HG02885 (cell line): Measurements from ENCODE around the gene ABCC12.
"Not testable (repeated sequence)": the region's sequence is repeated elsewhere in the genome, so short reads cannot be mapped to it uniquely, and the experiment has no call there.

ENCODE experiments used
- ATAC-seq: cut with Tn5 transposase; IDR thresholded peaks from one replicate; pipeline ENCODE4 v1.9.1; 2021; ENCODE audit warnings: mild to moderate bottlenecking; ENCODE audit not compliant: unreplicated experiment, poor library complexity

The ABCC12 gene

DNA sequence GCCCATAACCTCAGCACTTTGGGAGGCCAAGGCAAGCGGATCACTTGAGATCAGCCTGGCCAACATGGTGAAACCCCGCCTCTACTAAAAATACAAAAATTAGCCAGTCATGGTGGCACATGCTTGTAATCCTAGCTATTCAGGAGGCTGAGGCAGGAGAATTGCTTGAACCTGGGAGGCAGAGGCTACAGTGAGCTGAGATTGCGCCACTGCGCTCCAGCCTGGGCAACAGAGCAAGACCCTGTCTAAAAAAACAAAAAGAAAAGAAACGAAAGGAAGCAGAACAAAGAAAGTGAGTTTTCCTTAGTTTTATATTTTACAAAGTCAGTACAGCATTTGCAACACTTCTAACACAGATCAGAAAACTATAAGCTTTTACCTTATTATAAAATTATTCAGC is 10.8 kb upstream of the ABCC12 start:
- not testable (repeated sequence) for ATAC-seq

DNA sequence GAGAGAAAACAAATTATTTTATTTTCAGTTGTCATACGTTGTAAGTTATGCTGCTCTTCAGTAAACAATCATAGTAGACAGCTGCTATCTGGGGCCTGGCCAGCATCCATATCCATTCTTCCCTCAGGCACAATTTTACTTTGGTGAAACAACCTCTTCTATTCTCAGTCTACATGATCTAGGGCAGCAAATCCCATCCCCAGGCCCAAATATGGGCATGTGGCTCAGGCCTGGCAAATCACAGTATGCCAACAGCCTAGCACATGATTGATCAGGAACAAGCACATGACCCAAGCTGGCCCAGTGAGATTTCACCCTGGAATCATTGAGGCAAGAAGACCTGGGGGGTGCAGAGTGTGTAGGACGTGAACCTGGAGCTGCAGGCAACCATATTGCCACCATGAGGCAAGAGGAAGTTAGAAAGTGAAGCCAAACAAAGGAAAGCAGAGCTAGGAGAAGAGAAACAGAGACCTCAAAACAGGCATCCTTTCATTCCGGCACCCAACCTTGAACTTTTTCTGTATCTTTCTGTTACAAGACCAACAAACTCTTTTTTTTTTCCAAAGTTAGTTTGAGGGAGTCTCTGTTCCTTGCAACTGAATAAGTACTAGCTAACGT is 10.3 kb upstream of the ABCC12 start:
- ATAC-seq: no peak

DNA sequence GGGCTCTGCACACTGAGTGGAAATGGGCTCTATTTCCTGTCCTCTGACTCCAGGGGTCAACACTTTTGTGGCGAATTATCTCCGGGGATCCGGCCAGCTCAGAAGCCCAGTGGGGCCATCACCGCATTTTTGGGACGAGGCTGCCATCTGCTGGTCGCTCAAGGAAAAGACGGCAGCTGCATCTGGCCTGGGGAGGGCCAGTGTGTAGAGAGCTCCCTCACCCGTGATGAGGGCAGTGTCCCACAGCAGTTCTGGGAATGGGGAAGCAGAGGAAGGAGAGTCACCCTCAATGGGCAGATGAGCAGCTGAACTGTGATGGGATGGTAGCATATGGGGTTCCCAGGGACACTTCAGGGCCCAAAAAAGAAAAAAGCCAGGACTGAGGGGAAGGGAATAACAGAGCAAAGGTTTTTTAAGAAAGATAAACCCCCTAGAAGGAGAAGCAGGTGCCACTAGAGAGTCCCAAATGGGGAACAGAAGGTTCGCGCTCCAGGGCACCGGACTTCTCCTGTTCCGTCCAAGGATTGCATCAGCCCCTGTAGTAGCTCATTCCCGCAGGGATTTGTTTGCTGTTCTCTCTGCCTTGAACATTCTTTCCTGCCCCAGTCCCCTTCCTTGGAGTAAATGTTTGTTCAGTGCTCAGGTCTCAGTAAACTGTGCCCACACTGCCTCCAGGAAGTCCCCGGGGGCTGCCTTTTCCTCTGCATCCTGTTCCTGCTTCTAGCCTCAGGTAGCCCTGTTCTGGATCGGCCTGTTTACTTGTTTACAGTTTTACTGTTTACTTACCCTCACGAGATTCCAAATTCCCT is 9.3 kb upstream of the ABCC12 start:
- peak; percentile 86 for ATAC-seq

DNA sequence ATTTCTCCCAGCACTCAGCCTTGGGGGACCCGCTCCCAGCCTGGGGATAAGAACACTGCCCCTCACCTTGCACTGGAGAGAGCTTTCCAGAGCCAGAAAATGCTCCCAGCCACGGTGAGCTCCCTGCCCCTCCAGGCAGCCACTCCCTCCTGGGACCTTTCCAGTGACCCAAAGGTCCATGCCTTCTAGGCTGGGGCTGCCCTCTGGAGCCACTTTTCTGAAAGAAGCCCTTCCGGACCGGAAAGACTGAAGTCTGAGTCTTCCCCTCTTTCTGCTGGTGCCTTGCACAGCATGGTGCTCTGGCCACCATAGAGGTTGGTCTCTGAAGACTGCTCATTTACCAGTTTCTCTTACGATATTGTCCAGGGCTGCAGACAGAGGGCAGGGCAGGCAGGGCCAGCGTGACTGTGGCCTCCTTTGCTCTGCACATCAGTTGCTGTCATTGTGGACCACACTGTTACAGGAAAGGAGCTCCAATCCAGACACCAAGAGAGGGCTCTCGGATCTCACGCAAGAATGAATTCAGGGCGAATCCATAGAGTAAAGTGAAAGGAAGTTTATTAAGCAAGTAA is 7.1 kb upstream of the ABCC12 start:
- ATAC-seq: no peak

DNA sequence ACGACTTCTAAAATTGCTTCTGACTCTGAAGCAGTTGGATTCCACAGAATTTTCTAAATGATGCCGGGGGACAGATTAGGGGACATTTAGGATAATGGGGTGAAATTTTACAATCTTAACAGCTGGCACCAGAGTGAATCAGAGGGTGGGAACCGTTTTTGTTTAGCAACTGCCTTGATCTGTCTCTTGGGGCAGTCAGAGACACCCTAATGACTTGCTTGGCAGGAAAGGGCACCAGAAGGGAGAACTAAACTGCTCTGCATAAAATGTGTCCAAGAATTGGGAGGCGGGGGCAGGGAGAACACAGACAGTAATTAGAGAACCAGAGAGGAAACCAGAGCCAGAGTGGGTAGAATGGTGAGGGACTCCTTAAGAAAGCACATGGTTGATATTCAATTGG is 6.1 kb upstream of the ABCC12 start:
- ATAC-seq: no peak

DNA sequence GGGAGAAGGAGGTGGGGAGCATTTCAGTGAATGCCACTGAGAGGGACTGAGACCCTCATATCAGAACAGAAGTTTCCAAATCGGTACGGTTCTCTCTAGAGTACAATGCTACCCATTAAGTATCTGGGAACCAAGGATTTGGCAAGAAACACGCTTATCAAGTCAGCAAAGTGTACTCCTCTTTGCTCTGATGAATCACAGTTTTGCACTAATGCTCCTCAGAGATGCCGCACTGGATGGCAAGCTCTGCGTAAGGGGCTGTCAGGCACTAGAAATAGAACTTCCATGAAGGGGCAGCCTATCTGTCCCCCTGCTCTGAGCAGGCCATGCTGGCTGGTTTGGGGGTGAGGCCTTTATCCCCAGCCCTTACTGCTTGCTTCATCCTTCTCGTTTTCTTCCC is 4.8 kb upstream of the ABCC12 start:
- no peak for ATAC-seq

DNA sequence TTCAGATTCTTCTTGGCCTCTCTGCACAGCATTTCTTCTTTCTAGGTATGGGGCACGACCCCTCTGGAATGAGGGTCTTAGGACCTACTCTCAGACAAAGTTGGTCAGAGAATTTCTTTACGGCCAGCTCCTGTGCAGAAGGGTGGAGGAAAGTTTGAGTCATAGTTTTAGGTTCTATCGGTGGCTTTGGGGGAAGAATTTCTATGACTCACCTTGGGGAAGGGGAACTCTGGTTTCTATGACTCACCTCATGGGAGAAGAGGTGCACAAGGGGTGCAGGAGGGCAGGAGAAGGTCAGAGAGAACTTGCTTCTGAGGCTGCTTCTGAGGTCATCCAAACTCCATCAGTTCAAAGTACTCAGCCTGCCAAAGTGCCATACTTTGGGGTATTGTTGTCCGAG is 2.5 kb upstream of the ABCC12 start:
- peak; percentile 83 for ATAC-seq

DNA sequence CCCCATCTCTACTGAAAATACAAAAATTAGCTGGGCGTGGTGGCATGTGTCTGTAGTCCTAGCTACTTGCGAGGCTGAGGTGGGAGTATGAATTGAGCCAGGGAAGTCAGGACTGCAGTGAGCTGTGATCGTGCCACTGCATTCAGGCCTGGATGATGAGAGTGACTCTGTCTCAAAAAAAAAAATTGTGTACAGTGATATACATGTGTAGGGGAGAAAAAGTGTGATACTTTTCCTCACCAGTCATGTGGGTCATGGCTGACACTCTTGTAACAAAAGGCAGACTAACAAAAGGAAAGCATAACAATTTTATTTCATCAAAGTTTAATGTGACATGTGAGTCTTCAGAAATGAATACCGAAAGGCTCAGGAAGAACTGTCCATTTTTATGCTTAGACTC is 2.0 kb upstream of the ABCC12 start:
- no peak for ATAC-seq

DNA sequence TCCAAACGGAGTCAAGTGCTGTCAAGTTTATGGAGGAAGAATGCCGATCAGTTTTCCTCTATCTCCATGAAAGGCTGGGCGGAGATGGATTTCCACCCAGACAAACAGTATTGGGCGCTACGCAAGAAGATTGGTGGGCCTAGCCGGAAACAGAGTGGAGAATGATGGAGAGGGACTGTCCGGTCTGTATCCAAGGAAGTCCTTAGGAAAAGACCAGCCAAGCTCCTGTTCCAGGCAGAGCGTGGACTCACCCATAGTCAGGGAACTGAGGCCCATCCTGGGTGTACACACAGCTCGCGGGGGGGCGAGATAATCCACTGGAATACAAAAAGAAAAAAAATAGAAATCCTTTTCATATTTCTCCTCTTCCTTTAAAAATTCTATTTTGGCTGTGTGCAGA is 1.5 kb upstream of the ABCC12 start:
- ATAC-seq: no peak

DNA sequence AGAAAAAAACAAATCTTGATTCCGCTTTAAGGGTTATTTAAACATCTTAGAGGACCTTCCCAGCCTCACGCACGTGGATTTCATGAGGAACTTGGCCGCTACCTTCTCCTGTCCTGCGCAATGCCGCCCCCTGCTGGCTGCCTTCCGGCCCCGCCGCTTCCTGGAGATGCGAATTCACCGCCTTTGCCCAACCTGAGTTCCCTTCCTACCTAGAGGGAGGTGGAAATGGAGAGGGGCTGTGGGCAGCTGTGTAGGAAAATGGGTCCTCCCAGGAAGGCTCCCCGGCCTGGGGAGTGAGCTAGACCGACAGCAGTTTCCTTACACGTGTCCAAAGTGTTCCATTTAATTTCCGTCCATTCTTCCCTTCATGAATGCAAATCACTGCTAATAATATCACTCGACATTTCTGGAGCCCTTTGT is 1.0 kb upstream of the ABCC12 start:
- ATAC-seq: peak; percentile 60

DNA sequence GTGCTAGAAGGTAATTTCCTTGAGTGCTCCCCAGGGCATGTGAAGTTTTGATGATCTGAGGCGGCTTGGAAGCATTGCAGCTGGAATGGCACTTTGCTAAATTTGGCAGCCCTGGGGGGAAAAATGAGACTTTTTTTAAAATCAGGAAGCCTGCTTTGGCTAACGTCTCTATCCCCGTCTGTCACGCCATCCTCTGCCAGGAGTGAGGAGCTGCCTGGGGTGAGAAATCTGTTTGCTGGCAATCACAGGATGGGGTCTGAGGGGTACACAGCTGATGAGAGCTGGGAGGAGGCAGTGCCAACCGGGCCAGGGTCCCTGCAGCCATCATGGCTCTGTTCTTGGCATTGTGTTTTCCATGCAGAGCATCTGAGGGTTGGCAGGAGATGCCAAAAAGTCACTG is 2.0 kb downstream of the ABCC12 start:
- ATAC-seq: no peak

DNA sequence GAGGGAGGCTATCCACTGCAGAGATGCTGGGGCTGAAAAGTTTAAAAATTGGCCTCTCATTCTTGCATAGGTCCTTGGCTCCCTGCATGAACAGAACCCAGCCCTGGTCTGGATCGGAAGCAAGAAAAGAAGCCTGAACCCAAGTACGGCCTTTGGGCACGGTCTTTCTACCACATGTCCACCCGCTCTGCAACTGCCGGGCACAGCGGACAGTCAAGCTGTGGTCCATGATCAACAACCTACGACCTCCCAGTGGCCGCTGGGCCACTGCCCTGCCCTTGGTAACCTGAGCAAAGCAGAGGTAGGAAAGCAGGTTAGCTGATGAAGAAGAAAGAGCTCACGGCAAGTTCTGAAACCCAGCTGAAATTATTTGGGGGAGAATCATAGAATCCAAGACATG is 3.6 kb downstream of the ABCC12 start:
- no peak for ATAC-seq

DNA sequence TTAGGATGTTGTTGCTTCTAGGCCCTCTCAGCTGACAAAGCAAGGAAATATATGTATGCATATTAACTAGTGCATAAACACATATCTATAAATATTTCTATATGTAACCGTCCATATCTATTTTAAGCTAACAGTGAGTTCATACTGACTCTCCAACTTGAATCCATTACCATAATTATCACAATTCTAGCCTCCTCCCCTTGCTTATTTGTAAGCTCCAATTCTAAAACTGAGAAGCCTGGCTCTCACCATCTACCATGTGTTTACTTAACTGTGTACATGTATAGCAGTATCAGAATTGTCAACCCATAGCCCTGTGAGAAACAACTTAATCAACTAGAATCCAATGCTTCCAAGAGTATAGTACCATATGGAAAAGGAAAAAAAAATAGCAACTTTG is 5.1 kb downstream of the ABCC12 start:
- no peak for ATAC-seq

DNA sequence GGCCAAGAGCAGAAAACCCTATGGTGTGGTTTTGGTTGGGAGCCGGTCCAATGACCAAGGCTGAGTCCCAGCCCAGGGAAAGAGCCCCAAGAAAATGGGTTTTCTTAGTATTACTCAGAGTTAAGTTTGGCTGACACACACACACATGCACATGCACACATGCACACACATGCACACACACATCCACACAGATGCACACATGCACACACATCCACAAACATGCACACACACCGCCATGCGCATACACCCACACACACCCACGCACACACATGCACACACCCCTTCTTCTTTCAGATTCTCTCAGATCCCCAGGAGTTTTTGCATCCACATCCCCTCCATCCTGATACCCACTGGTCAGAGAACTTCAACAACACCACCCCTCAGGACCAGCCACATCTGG is 9.1 kb downstream of the ABCC12 start:
- no peak for ATAC-seq

DNA sequence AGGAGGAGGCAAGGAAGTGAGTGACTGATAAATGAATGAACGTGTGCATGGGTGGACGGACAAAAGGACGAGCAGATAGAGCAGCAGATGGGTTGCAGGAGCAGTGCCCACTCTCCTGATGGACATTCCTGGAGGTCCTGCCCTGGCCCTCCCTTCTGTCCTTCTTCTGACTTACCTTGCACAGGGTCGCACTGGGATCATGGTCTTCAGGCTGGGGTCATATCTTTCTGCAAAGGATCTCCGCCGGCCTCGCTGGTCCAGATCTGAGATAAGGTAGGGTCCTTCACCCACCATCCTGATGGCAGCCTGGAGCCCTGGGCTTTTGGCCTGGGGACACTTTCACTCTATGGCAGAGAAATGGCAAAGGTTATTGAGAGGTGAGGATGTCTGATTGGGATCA is 9.7 kb downstream of the ABCC12 start:
- no peak for ATAC-seq

DNA sequence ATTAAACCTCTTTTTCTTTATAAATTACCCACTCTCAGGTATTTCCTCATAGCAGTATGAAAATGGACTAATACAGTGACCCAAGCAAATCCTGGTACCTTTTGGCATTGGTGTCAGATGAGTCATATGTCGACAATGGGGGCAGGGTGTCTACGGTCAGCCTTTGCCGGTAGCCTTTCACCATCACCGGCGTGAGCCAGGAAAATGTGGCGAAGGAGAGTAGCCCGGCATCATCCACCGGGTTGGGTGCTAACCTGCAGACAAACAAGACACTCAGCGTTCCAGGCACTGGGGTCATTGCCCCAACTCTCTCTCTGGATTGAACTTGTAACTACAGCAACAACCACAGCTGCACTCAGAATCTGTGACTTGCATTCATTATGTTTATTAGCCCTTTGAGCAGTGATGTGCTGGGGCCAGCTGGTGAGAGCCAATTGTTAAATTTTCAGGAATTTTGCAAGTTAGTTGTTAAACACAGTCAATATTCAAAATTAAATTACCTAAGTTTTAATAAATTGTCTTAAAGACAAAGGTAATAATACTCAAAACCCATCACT is 11.9 kb downstream of the ABCC12 start:
- ATAC-seq: no peak

DNA sequence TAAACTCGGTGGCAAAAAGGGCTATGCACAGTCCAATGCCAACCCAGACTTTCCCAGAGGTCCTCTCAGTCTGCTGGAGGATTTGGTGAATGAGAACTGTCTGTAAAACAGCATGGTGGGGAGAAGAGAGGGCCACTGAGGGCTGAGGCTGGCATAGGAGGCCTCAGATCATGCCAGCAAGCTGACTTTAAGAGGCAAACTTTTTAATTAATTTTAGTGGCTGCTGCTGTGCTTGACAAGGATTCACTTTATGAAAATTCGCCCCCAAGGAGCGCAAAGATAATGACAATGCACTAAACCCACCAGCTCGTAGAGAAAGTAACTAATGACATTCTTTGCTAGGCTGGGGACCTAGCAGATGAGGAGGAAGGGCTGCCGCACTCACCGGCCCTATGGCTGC is 15.0 kb downstream of the ABCC12 start:
- no peak for ATAC-seq

DNA sequence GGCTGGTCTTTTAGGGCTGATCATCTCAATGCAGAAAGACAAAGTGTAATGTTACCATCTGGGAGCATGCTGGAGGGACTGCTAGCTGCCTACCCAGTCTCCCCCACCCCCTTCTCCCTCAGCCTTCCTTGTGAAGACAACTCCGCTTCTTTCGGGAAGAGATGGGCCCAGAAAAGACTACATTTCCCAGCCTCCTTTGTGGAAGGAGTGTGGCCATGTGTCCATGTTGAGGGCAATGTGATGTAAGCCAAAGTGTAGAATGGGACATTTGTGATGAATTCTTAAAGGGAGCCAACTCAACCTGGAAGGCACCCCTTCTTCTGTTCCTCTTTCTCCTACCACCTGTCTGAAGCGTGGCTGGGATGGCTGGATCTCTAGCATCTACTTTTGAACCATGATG is 16.3 kb downstream of the ABCC12 start:
- ATAC-seq: no peak

DNA sequence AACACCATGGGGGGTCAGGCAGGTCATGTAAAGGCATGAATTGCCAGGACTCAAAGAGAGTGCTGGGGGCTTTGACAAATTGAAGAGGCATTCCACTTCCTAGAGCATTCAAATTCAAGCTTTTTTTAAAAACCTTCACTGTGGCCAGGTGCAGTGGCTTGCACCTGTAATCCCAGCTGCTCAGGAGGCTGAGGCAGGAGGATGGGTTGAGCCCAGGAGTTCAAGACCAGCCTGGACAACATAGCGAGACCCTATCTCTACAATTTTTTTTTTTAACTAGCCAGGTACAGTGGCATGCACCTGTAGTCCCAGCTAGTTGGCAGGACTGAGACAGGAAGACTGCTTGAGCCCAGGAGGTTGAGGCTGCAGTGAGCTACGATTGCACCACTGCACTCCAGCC is 17.2 kb downstream of the ABCC12 start:
- ATAC-seq: no peak

DNA sequence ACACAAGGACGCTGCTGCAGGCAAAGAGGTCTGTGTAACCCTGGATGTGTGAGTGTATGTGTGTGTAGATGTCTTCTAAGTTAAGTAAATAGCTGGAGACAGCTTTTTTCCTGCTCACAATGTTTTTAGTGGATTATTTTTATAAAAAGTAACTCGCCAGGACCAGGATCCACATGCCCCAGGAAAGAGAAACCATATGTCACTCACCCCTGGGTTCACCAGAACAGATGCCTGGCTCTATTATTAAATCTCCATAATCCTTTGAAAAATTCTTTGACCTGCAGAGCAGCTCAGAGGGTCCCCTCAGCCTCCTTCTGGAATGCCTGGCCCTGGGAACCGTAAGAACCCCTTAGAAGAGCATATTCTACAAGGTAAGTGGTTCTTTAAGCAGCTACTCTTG is 18.0 kb downstream of the ABCC12 start:
- no peak for ATAC-seq

DNA sequence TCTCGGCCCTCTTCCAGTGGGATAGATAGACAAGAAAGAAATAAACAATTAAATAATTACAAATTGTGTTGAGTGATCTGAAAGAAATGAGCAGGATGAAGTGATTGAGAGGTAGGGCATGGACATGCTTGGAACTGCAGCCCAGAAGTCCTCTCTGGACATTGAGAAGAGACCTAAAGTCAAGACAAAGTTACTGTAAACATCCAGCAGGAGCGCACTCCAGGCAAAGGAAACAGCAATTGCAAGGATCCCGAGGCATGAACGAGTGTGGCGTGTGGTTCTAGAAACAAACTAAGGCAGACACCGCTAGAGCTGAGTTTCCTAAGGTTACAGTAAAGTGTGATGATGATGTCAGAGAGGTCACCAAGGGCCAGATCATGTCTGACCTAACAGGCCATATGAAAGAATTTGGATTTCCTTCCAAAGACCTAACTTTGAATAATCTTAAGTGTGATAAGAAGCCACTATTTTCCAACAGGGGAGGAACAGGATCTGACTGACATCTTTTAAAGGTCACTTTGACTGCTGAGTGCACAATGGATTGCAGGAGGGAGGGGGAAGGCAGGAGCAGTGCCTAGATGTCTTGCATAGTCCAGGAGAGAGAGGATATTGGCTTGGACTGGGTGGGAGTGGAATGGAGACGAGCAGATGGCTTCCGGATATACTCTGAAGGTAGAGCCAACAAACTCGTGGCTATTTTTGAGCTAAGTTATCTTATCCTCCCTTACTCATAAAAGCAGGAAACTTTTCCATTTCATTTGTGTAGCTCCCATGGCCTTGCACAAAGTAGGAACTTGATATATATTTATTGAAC is 19.0 kb downstream of the ABCC12 start:
- no peak for ATAC-seq
